ENCODE results near the gene RSU1.

The RSU1 gene

GRCh38 chr10:16819026-16819425 lies 1.8 kb upstream of the RSU1 start:
- no peak for DNase-seq (ENCODE audit: low read depth)
- H3K4me3 ChIP-seq (ENCODE audit: low read depth, low read length): no peak overlapping the region
- in situ Hi-C loops (cut with HindIII; ENCODE audit: low sequenced_read_pairs): no loop called here
- TF ChIP-seq CTCF (IDR thresholded peaks at IDR 0.05; ENCODE audit: low read depth, low read length, missing control alignments): no peak

- no peak for TF ChIP-seq CTCF (IDR thresholded peaks at IDR 0.05; ENCODE audit: low read depth, low read length, missing control alignments)
- peak overlapping the region; percentile 86 for H3K4me3 ChIP-seq (ENCODE audit: low read depth, low read length)
- DNase-seq (ENCODE audit: low read depth): no peak
- in situ Hi-C loops (cut with HindIII; ENCODE audit: low sequenced_read_pairs): no loop called here
Measured at GRCh38 chr10:16816830-16817124, 447 bp downstream of the RSU1 start.

GRCh38 chr10:16816171-16816570 lies 1.1 kb downstream of the RSU1 start:
- H3K4me3 ChIP-seq (ENCODE audit: low read depth, low read length): peak overlapping the region; percentile 86
- no peak for TF ChIP-seq CTCF (IDR thresholded peaks at IDR 0.05; ENCODE audit: low read depth, low read length, missing control alignments)
- in situ Hi-C loops (cut with HindIII; ENCODE audit: low sequenced_read_pairs): no loop called here
- DNase-seq (ENCODE audit: low read depth): no peak

GRCh38 chr10:16814012-16814411 lies 3.2 kb downstream of the RSU1 start:
- no peak overlapping the region for H3K4me3 ChIP-seq (ENCODE audit: low read depth, low read length)
- TF ChIP-seq CTCF (IDR thresholded peaks at IDR 0.05; ENCODE audit: low read depth, low read length, missing control alignments): no peak
- no peak for DNase-seq (ENCODE audit: low read depth)
- in situ Hi-C loops (cut with HindIII; ENCODE audit: low sequenced_read_pairs): no loop called here

- TF ChIP-seq CTCF (IDR thresholded peaks at IDR 0.05; ENCODE audit: low read depth, low read length, missing control alignments): no peak
- in situ Hi-C loops (cut with HindIII; ENCODE audit: low sequenced_read_pairs): no loop called here
Measured at GRCh38 chr10:16812676-16813075, 4.5 kb downstream of the RSU1 start.

GRCh38 chr10:16811765-16812164 lies 5.5 kb downstream of the RSU1 start:
- no peak overlapping the region for H3K4me3 ChIP-seq (ENCODE audit: low read depth, low read length)
- in situ Hi-C loops (cut with HindIII; ENCODE audit: low sequenced_read_pairs): no loop called here
- no peak for DNase-seq (ENCODE audit: low read depth)
- no peak for TF ChIP-seq CTCF (IDR thresholded peaks at IDR 0.05; ENCODE audit: low read depth, low read length, missing control alignments)

More at GRCh38 chr10:16812676-16813075, 4.5 kb downstream of the RSU1 start:
- no peak overlapping the region for H3K4me3 ChIP-seq (ENCODE audit: low read depth, low read length)
- DNase-seq (ENCODE audit: low read depth): no peak

GRCh38 chr10:16811292-16811691 lies 5.9 kb downstream of the RSU1 start:
- in situ Hi-C loops (cut with HindIII; ENCODE audit: low sequenced_read_pairs): no loop called here
- DNase-seq (ENCODE audit: low read depth): no peak
- TF ChIP-seq CTCF (IDR thresholded peaks at IDR 0.05; ENCODE audit: low read depth, low read length, missing control alignments): no peak
- H3K4me3 ChIP-seq (ENCODE audit: low read depth, low read length): no peak overlapping the region

Measured in astrocyte of the cerebellum (primary cell).